ENCODE measurements around the gene TDRD12.

The TDRD12 gene

DNA sequence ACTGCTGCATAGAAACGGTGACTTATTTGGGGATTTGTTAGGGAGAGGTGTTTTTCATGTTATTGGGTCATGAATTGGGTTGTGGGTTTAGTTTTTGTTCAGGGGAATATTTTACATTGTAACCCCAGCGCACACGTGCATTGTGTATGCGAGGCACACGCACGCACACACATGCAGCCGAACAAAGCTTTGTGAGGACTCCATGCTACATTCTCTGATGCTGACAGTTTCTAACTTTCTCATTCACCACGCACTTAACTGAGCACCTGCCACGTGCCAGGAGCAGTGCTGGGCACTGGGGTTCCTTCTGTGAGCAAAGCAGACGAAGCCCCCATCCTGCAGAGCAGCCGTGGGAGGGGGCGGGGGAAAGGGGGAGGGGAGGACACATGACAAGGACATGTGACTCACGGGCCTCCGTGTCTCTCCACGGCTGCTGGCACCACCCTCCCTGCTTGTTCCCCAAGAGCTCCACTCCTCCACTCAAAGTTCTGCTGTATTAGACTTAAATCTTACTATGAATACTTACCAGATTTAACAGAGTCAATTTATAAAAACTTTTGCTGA is 94.4 kb downstream of the TDRD12 start:
- no peak overlapping the region for H3K9ac ChIP-seq (ENCODE audit: low read length in 5 of 5)

GRCh38 chr19:32814624-32815023 is 95.1 kb downstream of the TDRD12 start:
- no peaks in the 10 kb centered on the region for H3K36me3 ChIP-seq (ENCODE audit: control insufficient read depth in 5 of 5, insufficient read depth in 5 of 5, low read length in 5 of 5)
- peaks cover 0 to 17% (median 5%) of the 10 kb centered on the region in 5 donors for H3K27me3 ChIP-seq (ENCODE audit: control insufficient read depth in 5 of 5, insufficient read depth in 4 of 5, low read length in 5 of 5)
- no peak overlapping the region for H3K9ac ChIP-seq (ENCODE audit: low read length in 5 of 5)
- H3K27ac ChIP-seq (ENCODE audit: low read depth, low read length) = no peak overlapping the region
- H3K4me3 ChIP-seq (ENCODE audit: low read depth in 1 of 5, low read length in 5 of 5) = no peak overlapping the region
- no peaks in the 10 kb centered on the region for H3K9me3 ChIP-seq (ENCODE audit: control insufficient read depth in 5 of 5, low read length in 5 of 5)
- H3K4me1 ChIP-seq (ENCODE audit: control insufficient read depth in 5 of 5, insufficient read depth in 5 of 5, low read length in 5 of 5) = no peaks in the 10 kb centered on the region

More for the DNA sequence above, 94.4 kb downstream of the TDRD12 start:
- Histone ChIP-seq H3K4me1 (ENCODE audit: control insufficient read depth in 5 of 5, insufficient read depth in 5 of 5, low read length in 5 of 5) (no peaks in the 10 kb centered on the region), H3K27me3 (ENCODE audit: control insufficient read depth in 5 of 5, insufficient read depth in 4 of 5, low read length in 5 of 5) (peaks cover 0 to 18% (median 7%) of the 10 kb centered on the region in 5 donors), H3K36me3 (ENCODE audit: control insufficient read depth in 5 of 5, insufficient read depth in 5 of 5, low read length in 5 of 5) (no peaks in the 10 kb centered on the region), H3K4me3 (ENCODE audit: low read depth in 1 of 5, low read length in 5 of 5) (no peak overlapping the region), H3K9me3 (ENCODE audit: control insufficient read depth in 5 of 5, low read length in 5 of 5) (no peaks in the 10 kb centered on the region), H3K27ac (ENCODE audit: low read depth, low read length) (no peak overlapping the region)

GRCh38 chr19:32816555-32817099 is 97.1 kb downstream of the TDRD12 start:
- peaks cover 0 to 22% (median 12%) of the 10 kb centered on the region in 5 donors for H3K27me3 ChIP-seq (ENCODE audit: control insufficient read depth in 5 of 5, insufficient read depth in 4 of 5, low read length in 5 of 5)
- H3K27ac ChIP-seq (ENCODE audit: low read depth, low read length) = no peak overlapping the region
- no peak overlapping the region for H3K9ac ChIP-seq (ENCODE audit: low read length in 5 of 5)

GRCh38 chr19:32817569-32818476 is 98.3 kb downstream of the TDRD12 start:
- Histone ChIP-seq H3K9ac (ENCODE audit: low read length in 5 of 5) (no peak overlapping the region), H3K4me3 (ENCODE audit: low read depth in 1 of 5, low read length in 5 of 5) (no peak overlapping the region), H3K9me3 (ENCODE audit: control insufficient read depth in 5 of 5, low read length in 5 of 5) (no peaks in the 10 kb centered on the region), H3K27me3 (ENCODE audit: control insufficient read depth in 5 of 5, insufficient read depth in 4 of 5, low read length in 5 of 5) (peaks cover 0 to 18% (median 12%) of the 10 kb centered on the region in 5 donors), H3K4me1 (ENCODE audit: control insufficient read depth in 5 of 5, insufficient read depth in 5 of 5, low read length in 5 of 5) (no peaks in the 10 kb centered on the region), H3K27ac (ENCODE audit: low read depth, low read length) (no peak overlapping the region), H3K36me3 (ENCODE audit: control insufficient read depth in 5 of 5, insufficient read depth in 5 of 5, low read length in 5 of 5) (no peaks in the 10 kb centered on the region)

More at GRCh38 chr19:32816555-32817099, 97.1 kb downstream of the TDRD12 start:
- Histone ChIP-seq H3K36me3 (ENCODE audit: control insufficient read depth in 5 of 5, insufficient read depth in 5 of 5, low read length in 5 of 5) (no peaks in the 10 kb centered on the region), H3K4me3 (ENCODE audit: low read depth in 1 of 5, low read length in 5 of 5) (no peak overlapping the region), H3K4me1 (ENCODE audit: control insufficient read depth in 5 of 5, insufficient read depth in 5 of 5, low read length in 5 of 5) (no peaks in the 10 kb centered on the region), H3K9me3 (ENCODE audit: control insufficient read depth in 5 of 5, low read length in 5 of 5) (no peaks in the 10 kb centered on the region)

DNA sequence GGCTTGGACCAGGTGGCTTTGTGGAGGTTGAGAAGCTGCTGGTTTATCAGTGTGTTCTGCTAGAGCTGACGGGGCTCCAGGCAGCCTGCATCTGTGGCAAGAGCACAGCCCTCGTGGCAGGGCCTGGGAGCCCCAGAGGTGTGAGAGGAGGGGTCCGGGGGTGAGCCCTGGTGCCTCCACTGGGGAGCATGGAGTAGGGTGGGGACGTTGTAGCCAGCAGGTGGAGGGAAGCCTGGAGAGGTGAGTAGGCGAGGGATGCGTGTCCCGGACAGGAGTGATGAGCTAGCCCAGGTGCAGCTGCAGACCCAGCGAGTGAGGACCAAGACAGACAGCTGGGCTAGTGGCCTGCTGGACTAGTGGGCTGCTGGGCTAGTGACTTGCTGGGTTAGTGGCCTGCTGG is 99.0 kb downstream of the TDRD12 start:
- H3K9me3 ChIP-seq (ENCODE audit: control insufficient read depth in 5 of 5, low read length in 5 of 5) = no peaks in the 10 kb centered on the region
- H3K36me3 ChIP-seq (ENCODE audit: control insufficient read depth in 5 of 5, insufficient read depth in 5 of 5, low read length in 5 of 5) = no peaks in the 10 kb centered on the region
- no peak overlapping the region for H3K4me3 ChIP-seq (ENCODE audit: low read depth in 1 of 5, low read length in 5 of 5)
- H3K9ac ChIP-seq (ENCODE audit: low read length in 5 of 5) = no peak overlapping the region
- peaks cover 4 to 18% (median 10%) of the 10 kb centered on the region in 5 donors for H3K27me3 ChIP-seq (ENCODE audit: control insufficient read depth in 5 of 5, insufficient read depth in 4 of 5, low read length in 5 of 5)
- H3K4me1 ChIP-seq (ENCODE audit: control insufficient read depth in 5 of 5, insufficient read depth in 5 of 5, low read length in 5 of 5) = no peaks in the 10 kb centered on the region
- H3K27ac ChIP-seq (ENCODE audit: low read depth, low read length) = no peak overlapping the region

GRCh38 chr19:32819419-32820400 is 100.1 kb downstream of the TDRD12 start:
- Histone ChIP-seq H3K27me3 (ENCODE audit: control insufficient read depth in 5 of 5, insufficient read depth in 4 of 5, low read length in 5 of 5) (peaks cover 15 to 29% (median 19%) of the 10 kb centered on the region in 5 donors), H3K27ac (ENCODE audit: low read depth, low read length) (no peak overlapping the region), H3K9ac (ENCODE audit: low read length in 5 of 5) (no peak overlapping the region), H3K9me3 (ENCODE audit: control insufficient read depth in 5 of 5, low read length in 5 of 5) (no peaks in the 10 kb centered on the region), H3K36me3 (ENCODE audit: control insufficient read depth in 5 of 5, insufficient read depth in 5 of 5, low read length in 5 of 5) (no peaks in the 10 kb centered on the region), H3K4me1 (ENCODE audit: control insufficient read depth in 5 of 5, insufficient read depth in 5 of 5, low read length in 5 of 5) (no peaks in the 10 kb centered on the region), H3K4me3 (ENCODE audit: low read depth in 1 of 5, low read length in 5 of 5) (no peak overlapping the region)

GRCh38 chr19:32822916-32823746 is 103.6 kb downstream of the TDRD12 start:
- no peak overlapping the region for H3K9ac ChIP-seq (ENCODE audit: low read length in 5 of 5)
- no peaks in the 10 kb centered on the region for H3K9me3 ChIP-seq (ENCODE audit: control insufficient read depth in 5 of 5, low read length in 5 of 5)
- no peaks in the 10 kb centered on the region for H3K4me1 ChIP-seq (ENCODE audit: control insufficient read depth in 5 of 5, insufficient read depth in 5 of 5, low read length in 5 of 5)
- no peak overlapping the region for H3K4me3 ChIP-seq (ENCODE audit: low read depth in 1 of 5, low read length in 5 of 5)
- no peak overlapping the region for H3K27ac ChIP-seq (ENCODE audit: low read depth, low read length)
- no peaks in the 10 kb centered on the region for H3K36me3 ChIP-seq (ENCODE audit: control insufficient read depth in 5 of 5, insufficient read depth in 5 of 5, low read length in 5 of 5)
- H3K27me3 ChIP-seq (ENCODE audit: control insufficient read depth in 5 of 5, insufficient read depth in 4 of 5, low read length in 5 of 5) = peaks cover 16 to 27% (median 20%) of the 10 kb centered on the region in 5 donors

- Histone ChIP-seq H3K4me3 (ENCODE audit: low read depth in 1 of 5, low read length in 5 of 5) (no peak overlapping the region), H3K4me1 (ENCODE audit: control insufficient read depth in 5 of 5, insufficient read depth in 5 of 5, low read length in 5 of 5) (no peaks in the 10 kb centered on the region), H3K27me3 (ENCODE audit: control insufficient read depth in 5 of 5, insufficient read depth in 4 of 5, low read length in 5 of 5) (peaks cover 16 to 25% (median 19%) of the 10 kb centered on the region in 5 donors), H3K9me3 (ENCODE audit: control insufficient read depth in 5 of 5, low read length in 5 of 5) (no peaks in the 10 kb centered on the region), H3K36me3 (ENCODE audit: control insufficient read depth in 5 of 5, insufficient read depth in 5 of 5, low read length in 5 of 5) (no peaks in the 10 kb centered on the region), H3K27ac (ENCODE audit: low read depth, low read length) (no peak overlapping the region), H3K9ac (ENCODE audit: low read length in 5 of 5) (no peak overlapping the region)
Observed at GRCh38 chr19:32823747-32824102, 104.2 kb downstream of the TDRD12 start.

DNA sequence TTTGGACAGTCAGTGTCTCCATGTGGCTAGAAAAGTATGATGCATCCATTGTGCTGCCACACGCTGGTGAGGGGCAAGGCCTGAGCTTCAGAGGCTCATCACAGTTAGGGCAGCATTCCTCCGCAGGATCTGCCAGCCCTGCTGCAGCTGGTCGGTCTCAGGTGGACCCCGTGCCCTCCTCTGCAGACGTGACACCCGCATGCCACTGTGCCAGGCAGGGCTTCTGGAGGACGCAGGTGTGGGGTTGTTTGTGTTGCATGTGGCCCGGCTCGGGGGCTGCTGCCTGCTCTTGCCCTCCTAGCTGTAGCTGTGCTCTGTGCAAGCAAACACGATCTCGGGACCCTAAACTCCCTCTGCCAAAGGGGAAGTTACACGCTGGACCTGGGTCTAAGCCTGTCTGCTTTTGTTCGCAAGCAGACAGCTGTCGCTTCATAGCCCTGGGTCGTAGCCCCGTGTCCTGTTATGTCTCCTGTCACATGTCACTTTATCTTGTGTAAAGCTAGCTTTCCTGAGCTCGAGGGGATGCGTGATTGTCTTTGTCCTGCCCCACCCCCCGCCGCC is 104.7 kb downstream of the TDRD12 start:
- no peak overlapping the region for H3K9ac ChIP-seq (ENCODE audit: low read length in 5 of 5)
- peaks cover 16 to 25% (median 18%) of the 10 kb centered on the region in 5 donors for H3K27me3 ChIP-seq (ENCODE audit: control insufficient read depth in 5 of 5, insufficient read depth in 4 of 5, low read length in 5 of 5)
- H3K4me1 ChIP-seq (ENCODE audit: control insufficient read depth in 5 of 5, insufficient read depth in 5 of 5, low read length in 5 of 5) = no peaks in the 10 kb centered on the region
- H3K27ac ChIP-seq (ENCODE audit: low read depth, low read length) = no peak overlapping the region
- H3K36me3 ChIP-seq (ENCODE audit: control insufficient read depth in 5 of 5, insufficient read depth in 5 of 5, low read length in 5 of 5) = no peaks in the 10 kb centered on the region
- H3K9me3 ChIP-seq (ENCODE audit: control insufficient read depth in 5 of 5, low read length in 5 of 5) = no peaks in the 10 kb centered on the region
- no peak overlapping the region for H3K4me3 ChIP-seq (ENCODE audit: low read depth in 1 of 5, low read length in 5 of 5)

All from subcutaneous abdominal adipose tissue (tissue), 5 donors.